ENCODE measurements around the gene TROAP.
"Not testable (repeated sequence)": the region's sequence is repeated elsewhere in the genome, so short reads cannot be mapped to it uniquely, and the experiment has no call there.

TROAP gene

DNA sequence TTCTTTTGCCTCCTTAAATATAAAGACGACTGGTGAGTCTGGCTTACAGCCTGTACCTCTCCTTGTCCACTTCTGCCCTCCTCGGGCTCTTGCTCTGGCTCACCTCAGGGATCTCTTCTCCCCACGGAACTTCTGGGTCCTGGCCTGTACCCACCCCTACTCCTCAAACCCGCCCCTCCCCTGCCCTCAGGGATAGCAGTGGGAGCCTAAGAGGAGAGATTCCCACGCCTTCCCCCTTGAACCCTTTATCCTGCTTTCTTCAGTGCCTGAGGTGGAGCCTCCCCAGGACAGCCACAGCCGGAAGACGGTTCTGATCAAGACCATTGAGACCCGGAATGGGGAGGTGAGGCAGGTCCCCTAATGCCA, 25.4 kb upstream of the TROAP start:
- Histone ChIP-seq H3K9me3 (replicated peaks in 1 of 11) (peaks cover 0 to 8% (median 0%) of the 10 kb centered on the region in 11 experiments; a peak in 5 of 22 replicates), H3K4me3 (peak overlapping the region in 4 of 10 experiments; percentile 43 to 52 (median 51); a peak in 3 of 20 replicates), H3K4me2 (peak overlapping the region; percentile 26 to 88 (median 78); a peak in 19 of 22 replicates), H4K20me1 (peaks cover 0 to 37% (median 21%) of the 10 kb centered on the region in 11 experiments; a peak in 15 of 22 replicates), H3K27me3 (peaks cover 58 to 66% (median 64%) of the 10 kb centered on the region in 11 experiments), H3K4me1 (peaks cover 17 to 44% (median 30%) of the 10 kb centered on the region in 10 experiments; a peak in 19 of 20 replicates), H3K36me3 (no peaks in the 10 kb centered on the region), H3K27ac (no peak overlapping the region), H3K9ac (peak overlapping the region in 1 of 11 experiments; percentile 36; a peak in 1 of 22 replicates)
- TF ChIP-seq Cebpa-rat (IDR thresholded peaks at IDR 0.05), result no peak

DNA sequence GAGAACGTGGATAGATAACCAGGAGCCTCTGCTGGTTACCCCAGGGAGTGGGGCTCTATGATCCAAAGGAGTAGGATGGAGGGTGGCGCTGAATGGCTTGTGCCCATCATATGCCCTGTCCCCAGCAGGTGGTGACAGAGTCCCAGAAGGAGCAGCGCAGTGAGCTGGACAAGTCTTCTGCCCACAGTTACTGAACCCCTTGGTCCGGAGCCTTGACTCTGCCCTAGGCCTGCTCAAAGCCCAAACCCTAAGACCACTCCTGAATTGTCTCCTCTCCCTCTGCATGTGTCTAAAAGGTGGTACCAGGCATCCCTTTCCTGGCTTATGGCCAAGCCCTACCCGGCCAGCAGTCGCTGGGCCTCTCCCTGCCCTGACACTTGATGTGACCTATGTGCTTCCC, 24.9 kb upstream of the TROAP start:
- H3K27me3 ChIP-seq, result peaks cover 57 to 62% (median 59%) of the 10 kb centered on the region in 11 experiments
- H3K9me3 ChIP-seq (replicated peaks in 1 of 11), result peaks cover 0 to 8% (median 0%) of the 10 kb centered on the region in 11 experiments; a peak in 5 of 22 replicates
- H4K20me1 ChIP-seq, result peaks cover 0 to 37% (median 21%) of the 10 kb centered on the region in 11 experiments; a peak in 15 of 22 replicates
- H3K9ac ChIP-seq, result no peak overlapping the region
- peak overlapping the region in 7 of 11 experiments; percentile 26 to 88 (median 73); a peak in 9 of 22 replicates for H3K4me2 ChIP-seq
- peaks cover 17 to 41% (median 29%) of the 10 kb centered on the region in 10 experiments; a peak in 19 of 20 replicates for H3K4me1 ChIP-seq
- no peak overlapping the region for H3K27ac ChIP-seq
- H3K4me3 ChIP-seq, result no peak overlapping the region
- TF ChIP-seq Cebpa-rat (IDR thresholded peaks at IDR 0.05), result no peak
- no peaks in the 10 kb centered on the region for H3K36me3 ChIP-seq

DNA sequence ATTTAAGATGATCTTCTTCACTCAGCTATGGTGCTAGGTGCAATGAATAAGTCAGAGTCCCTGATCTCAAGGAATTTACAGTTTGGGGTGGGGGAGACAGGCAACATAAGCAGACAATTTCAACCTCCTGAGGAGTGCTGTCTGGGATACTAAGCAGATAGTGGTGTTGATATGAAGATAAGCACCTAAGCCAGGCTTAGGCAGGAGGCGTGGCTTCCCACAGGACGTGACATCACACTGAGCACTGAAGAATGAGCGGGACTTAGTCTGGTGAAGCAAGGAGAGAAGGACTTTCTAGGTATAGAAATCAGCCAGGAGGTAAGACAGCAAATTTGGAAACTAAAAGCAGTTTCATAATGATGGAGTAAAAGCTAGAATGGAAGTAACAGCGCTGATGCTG, 21.3 kb upstream of the TROAP start:
- H3K9me3 ChIP-seq (replicated peaks in 1 of 11), result peaks cover 0 to 3% (median 0%) of the 10 kb centered on the region in 11 experiments; a peak in 5 of 22 replicates
- no peak for TF ChIP-seq Cebpa-rat (IDR thresholded peaks at IDR 0.05)
- H4K20me1 ChIP-seq, result peaks cover 0 to 9% (median 0%) of the 10 kb centered on the region in 11 experiments; a peak in 5 of 22 replicates
- H3K4me3 ChIP-seq, result no peak overlapping the region
- no peak overlapping the region for H3K27ac ChIP-seq
- H3K27me3 ChIP-seq, result peaks cover 21 to 26% (median 23%) of the 10 kb centered on the region in 11 experiments
- H3K36me3 ChIP-seq, result no peaks in the 10 kb centered on the region
- H3K4me2 ChIP-seq, result no peak overlapping the region
- no peak overlapping the region for H3K9ac ChIP-seq
- peaks cover 5 to 17% (median 10%) of the 10 kb centered on the region in 10 experiments; a peak in 18 of 20 replicates for H3K4me1 ChIP-seq

DNA sequence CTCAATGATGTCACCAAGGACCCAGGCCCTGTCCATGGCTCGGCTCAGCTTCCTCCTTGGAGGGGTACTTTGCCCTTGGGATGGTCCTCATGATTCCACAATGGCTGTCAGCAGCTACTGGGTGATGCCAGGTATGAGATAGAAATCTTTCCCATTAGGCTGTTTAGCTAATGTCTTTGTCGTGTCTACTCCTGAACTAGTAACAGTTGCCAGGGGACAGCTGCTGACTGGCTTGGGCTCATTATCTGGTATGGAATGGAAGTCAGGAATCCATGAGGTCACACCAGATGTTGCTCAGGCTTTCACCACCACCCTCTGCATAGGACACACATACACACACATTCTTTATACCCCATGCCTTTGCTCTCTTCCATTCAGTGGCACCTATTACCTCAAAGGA, 18.9 kb upstream of the TROAP start:
- H3K9me3 ChIP-seq (replicated peaks in 1 of 11), result no peaks in the 10 kb centered on the region
- H3K9ac ChIP-seq, result no peak overlapping the region
- no peak for TF ChIP-seq Cebpa-rat (IDR thresholded peaks at IDR 0.05)
- no peak overlapping the region for H3K4me3 ChIP-seq
- H3K27me3 ChIP-seq, result peaks cover 0 to 3% (median 0%) of the 10 kb centered on the region in 11 experiments; a peak in 3 of 22 replicates
- no peaks in the 10 kb centered on the region for H3K36me3 ChIP-seq
- H3K4me1 ChIP-seq, result peaks cover 0 to 13% (median 0%) of the 10 kb centered on the region in 10 experiments; a peak in 5 of 20 replicates
- H4K20me1 ChIP-seq, result no peaks in the 10 kb centered on the region
- no peak overlapping the region for H3K27ac ChIP-seq
- no peak overlapping the region for H3K4me2 ChIP-seq

DNA sequence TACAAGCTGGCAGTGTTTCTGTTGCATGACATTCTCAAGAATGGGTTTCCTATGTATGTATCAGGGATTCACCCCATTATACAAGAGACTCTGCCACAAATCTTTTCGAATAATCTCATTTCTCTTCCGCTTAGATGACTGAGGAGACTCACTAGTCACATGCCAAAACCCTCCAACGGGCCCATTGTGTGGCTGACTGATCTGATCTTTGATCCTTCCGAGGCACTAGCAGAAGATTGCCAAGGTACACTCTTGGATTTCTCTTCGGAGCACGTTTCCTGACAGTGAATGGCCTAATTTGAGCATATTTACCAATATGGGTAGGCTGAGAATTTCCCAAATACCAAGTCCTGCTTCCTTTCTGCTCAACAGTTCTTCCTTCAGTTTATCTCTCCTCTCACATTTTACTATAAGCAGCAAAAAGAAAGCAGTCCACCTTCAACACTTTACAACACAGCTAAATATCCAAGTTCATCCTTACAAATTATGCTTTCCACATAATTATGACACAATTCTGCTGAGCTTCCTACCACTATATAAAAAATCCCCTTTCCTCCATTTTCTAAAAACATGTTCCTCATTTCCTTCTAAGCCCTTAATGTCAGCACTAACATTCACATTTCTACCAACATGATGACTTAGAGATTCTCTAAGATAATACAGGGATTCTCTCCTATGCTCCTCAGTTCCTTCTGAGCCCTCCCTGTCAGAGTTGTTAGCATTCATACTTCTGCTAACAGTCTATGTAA, 17.1 kb upstream of the TROAP start:
- Histone ChIP-seq H3K4me1 (peaks cover 0 to 13% (median 0%) of the 10 kb centered on the region in 10 experiments; a peak in 5 of 20 replicates), H3K36me3 (no peaks in the 10 kb centered on the region), H4K20me1 (no peaks in the 10 kb centered on the region), H3K9me3 (replicated peaks in 1 of 11) (no peaks in the 10 kb centered on the region), H3K27me3 (peaks cover 0 to 3% (median 0%) of the 10 kb centered on the region in 11 experiments; a peak in 1 of 22 replicates), H3K4me3 (no peak overlapping the region), H3K4me2 (peak overlapping the region in 2 of 11 experiments; percentile 48 to 56; a peak in 4 of 22 replicates), H3K27ac (no peak overlapping the region), H3K9ac (no peak overlapping the region)
- TF ChIP-seq Cebpa-rat (IDR thresholded peaks at IDR 0.05), result no peak

DNA sequence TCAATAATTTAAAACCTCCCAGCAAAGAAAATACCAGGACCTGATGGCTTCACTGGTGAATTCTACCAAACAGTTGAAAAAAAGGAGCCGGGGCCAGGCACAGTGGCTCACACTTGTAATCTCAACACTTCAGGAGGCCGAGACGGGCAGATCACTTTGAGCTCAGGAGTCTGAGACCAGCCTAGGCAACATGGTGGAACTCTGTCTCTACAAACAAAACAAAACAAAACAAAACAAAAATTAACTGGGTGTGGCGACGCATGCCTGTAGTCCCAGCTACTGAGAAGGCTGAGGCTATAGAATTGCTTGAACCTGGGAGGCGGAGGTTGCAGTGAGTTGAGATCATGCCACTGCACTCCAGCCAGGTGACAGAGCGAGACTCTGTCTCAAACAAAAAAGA, 13.7 kb upstream of the TROAP start:
- Histone ChIP-seq H4K20me1 (no peaks in the 10 kb centered on the region), H3K4me3 (no peak overlapping the region), H3K36me3 (no peaks in the 10 kb centered on the region), H3K4me2 (no peak overlapping the region), H3K9ac (no peak overlapping the region), H3K9me3 (replicated peaks in 1 of 11) (no peaks in the 10 kb centered on the region), H3K27ac (no peak overlapping the region), H3K27me3 (peaks cover 0 to 3% (median 0%) of the 10 kb centered on the region in 11 experiments; a peak in 1 of 22 replicates), H3K4me1 (peaks cover 0 to 13% (median 0%) of the 10 kb centered on the region in 10 experiments; a peak in 5 of 20 replicates)
- TF ChIP-seq Cebpa-rat (IDR thresholded peaks at IDR 0.05), result no peak

DNA sequence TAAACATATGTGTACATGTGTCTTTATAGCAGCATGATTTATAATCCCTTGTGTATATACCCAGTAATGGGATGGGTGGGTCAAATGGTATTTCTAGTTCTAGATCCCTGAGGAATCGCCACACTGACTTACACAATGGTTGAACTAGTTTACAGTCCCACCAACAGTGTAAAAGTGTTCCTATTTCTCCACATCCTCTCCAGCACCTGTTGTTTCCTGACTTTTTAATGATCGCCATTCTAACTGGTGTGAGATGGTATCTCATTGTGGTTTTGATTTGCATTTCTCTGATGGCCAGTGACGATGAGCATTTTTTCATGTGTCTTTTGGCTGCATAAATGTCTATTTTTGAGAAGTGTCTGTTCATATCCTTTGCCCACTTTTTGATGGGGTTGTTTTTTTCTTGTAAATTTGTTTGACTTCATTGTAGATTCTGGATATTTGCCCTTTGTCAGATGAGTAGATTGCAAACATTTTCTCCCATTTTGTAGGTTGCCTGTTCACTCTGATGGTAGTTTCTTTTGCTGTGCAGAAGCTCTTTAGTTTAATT, 12.5 kb upstream of the TROAP start:
- not testable (repeated sequence) for H3K27me3 ChIP-seq; H3K27ac ChIP-seq; H4K20me1 ChIP-seq; H3K4me2 ChIP-seq; H3K9ac ChIP-seq; H3K4me3 ChIP-seq; H3K36me3 ChIP-seq; H3K9me3 ChIP-seq (replicated peaks in 1 of 11)
- peaks cover 0 to 13% (median 0%) of the 10 kb centered on the region in 10 experiments; a peak in 5 of 20 replicates for H3K4me1 ChIP-seq

DNA sequence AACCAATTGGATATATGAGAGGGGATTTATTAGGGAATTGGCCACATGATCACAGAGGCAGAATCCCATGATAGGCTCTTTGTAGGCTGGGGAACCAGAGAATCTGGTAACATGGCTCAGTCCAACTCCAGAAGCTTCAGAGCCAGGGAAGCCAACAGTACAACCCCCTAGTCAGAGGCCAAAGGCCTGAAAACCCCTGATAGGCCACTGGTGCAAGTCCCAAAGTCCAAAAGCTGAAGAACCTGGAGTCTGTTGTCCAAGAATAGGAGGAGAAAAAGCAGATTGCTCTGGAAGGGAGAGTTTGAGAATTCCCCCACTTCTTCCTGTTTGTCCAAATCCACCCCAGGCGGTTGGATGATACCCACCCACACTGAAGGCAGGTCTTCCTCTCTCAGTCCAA, 8.2 kb upstream of the TROAP start:
- H3K9ac ChIP-seq, result no peak overlapping the region
- no peak overlapping the region for H3K27ac ChIP-seq
- no peak for TF ChIP-seq Cebpa-rat (IDR thresholded peaks at IDR 0.05)
- no peaks in the 10 kb centered on the region for H3K27me3 ChIP-seq
- no peaks in the 10 kb centered on the region for H4K20me1 ChIP-seq
- no peaks in the 10 kb centered on the region for H3K36me3 ChIP-seq
- H3K4me1 ChIP-seq, result no peaks in the 10 kb centered on the region
- no peaks in the 10 kb centered on the region for H3K9me3 ChIP-seq (replicated peaks in 1 of 11)
- no peak overlapping the region for H3K4me2 ChIP-seq
- no peak overlapping the region for H3K4me3 ChIP-seq

DNA sequence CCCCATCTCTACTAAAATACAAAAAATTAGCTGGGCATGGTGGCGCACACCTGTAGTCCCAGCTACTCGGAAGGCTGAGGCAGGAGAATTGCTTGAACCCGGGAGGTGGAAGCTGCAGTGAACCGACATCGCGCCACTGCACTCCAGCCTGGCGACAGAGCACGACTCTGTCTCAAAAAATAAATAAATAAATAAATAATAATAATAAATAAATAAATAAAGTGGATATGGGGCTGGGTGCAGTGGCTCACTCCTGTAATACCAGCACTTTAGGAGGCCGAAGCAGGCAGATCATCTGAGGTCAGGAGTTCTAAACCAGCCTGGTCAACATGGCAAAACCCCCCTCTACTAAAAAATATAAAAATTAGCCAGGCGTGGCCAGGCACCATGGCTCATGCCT, 5.9 kb upstream of the TROAP start:
- not testable (repeated sequence) for H3K36me3 ChIP-seq; H3K27me3 ChIP-seq; H3K9me3 ChIP-seq (replicated peaks in 1 of 11); H3K4me1 ChIP-seq; H4K20me1 ChIP-seq; H3K4me3 ChIP-seq; H3K27ac ChIP-seq; H3K9ac ChIP-seq; H3K4me2 ChIP-seq

DNA sequence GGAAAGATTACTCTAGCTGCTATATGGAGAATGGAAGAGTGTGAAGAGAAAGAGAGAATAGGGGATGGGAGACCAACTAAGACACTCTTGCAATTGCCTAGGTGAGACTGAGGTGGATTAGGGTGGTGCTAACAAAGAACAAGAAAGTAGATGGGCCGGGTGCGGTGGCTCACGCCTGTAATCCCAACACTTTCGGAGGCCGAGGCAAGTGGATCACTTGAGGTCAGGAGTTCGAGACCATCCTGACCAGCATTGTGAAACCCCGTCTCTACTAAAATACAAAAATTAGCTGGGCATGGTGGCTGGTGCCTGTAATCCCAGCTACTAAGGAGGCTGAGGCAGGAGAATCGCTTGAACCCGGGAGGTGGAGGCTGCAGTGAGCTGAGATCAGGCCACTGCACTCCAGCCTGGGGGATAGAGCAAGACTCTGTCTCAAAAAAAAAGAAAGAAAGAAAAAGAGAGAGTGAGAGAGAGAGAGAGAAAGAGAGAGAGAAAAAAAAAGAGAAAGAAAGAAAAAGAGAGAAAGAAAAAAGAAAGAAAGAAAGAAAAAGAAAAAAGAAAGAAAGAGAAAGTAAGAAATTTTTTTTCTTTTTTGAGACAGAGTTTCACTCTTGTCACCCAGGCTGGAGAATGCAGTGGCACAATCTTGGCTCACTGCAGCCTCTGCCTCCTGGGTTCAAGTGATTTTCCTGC, 2.5 kb upstream of the TROAP start:
- H4K20me1 ChIP-seq; H3K27ac ChIP-seq; H3K4me2 ChIP-seq; H3K4me3 ChIP-seq; H3K9ac ChIP-seq; H3K27me3 ChIP-seq; H3K9me3 ChIP-seq (replicated peaks in 1 of 11): not testable (repeated sequence)
- peaks cover 17 to 26% (median 22%) of the 10 kb centered on the region in 10 experiments for H3K4me1 ChIP-seq
- peaks cover 0 to 17% (median 9%) of the 10 kb centered on the region in 11 experiments; a peak in 16 of 22 replicates for H3K36me3 ChIP-seq
